Astrocyte of the spinal cord (primary cell): ENCODE measurements around the gene THBS1.

ENCODE experiments used
- DNase-seq: peaks from one replicate; pipeline ENCODE4 v3.0.0; 2011; ENCODE audit warnings: low read depth, low spot score
- H3K4me3 ChIP-seq: 2 replicates; pipeline ENCODE4 v1.5.1; 2011; ENCODE audit warnings: low read depth, mild to moderate bottlenecking, low read length, moderate library complexity
- CTCF ChIP-seq: IDR thresholded peaks from 2 replicates; pipeline ENCODE4 v1.5.1; 2012; ENCODE audit warnings: low read depth, mild to moderate bottlenecking, low read length, inconsistent platforms
- in situ Hi-C: cut with HindIII; loops from 2 replicates; pipeline ENCODE4 v1.10.0; 2017; ENCODE audit warnings: low sequenced_read_pairs

THBS1 gene

GRCh38 chr15:39589815-39590644 is 9.2 kb downstream of the THBS1 start:
- TF ChIP-seq CTCF, result no peak
- in situ Hi-C loops, result no loop called here
- DNase-seq, result no peak
- no peak overlapping the region for H3K4me3 ChIP-seq

GRCh38 chr15:39591141-39591895 is 10.4 kb downstream of the THBS1 start:
- no peak for TF ChIP-seq CTCF
- H3K4me3 ChIP-seq, result no peak overlapping the region
- no peak for DNase-seq
- in situ Hi-C loops, result no loop called here

- in situ Hi-C loops, result no loop called here
- DNase-seq, result peak; percentile 21
- TF ChIP-seq CTCF, result no peak
- no peak overlapping the region for H3K4me3 ChIP-seq
These were observed 11.0 kb downstream of the THBS1 start for GRCh38 chr15:39591896-39592315.

- H3K4me3 ChIP-seq, result no peak overlapping the region
- peak; percentile 12 for DNase-seq
- in situ Hi-C loops, result no loop called here
- TF ChIP-seq CTCF, result no peak
These were observed 11.6 kb downstream of the THBS1 start for GRCh38 chr15:39592500-39592899.

- DNase-seq, result peak; percentile 6
- no peak for TF ChIP-seq CTCF
- in situ Hi-C loops, result no loop called here
- H3K4me3 ChIP-seq, result no peak overlapping the region
These were observed 12.3 kb downstream of the THBS1 start for GRCh38 chr15:39593071-39593655.

GRCh38 chr15:39593656-39594445 is 13.0 kb downstream of the THBS1 start:
- no peak overlapping the region for H3K4me3 ChIP-seq
- TF ChIP-seq CTCF, result no peak
- in situ Hi-C loops, result no loop called here
- DNase-seq, result peak; percentile 12
